IMR-90 (cell line): ENCODE results near the gene TFAP2C. TPM values are rescaled to one million over a fixed set of nuclear protein-coding genes. Genes with fewer than 3 reads are reported as not detected.

ENCODE experiments used
- ATAC-seq: fragments of 200-7000 bp; cut with Tn5 transposase; 2 replicates; pipeline ENCODE4 v1.9.1; 2020; ENCODE audit warnings: low read depth, mild to moderate bottlenecking, moderate library complexity
- BruUV-seq: library from RNA; stranded (reverse); fragments of 400-500 nt; replicated peaks from 2 replicates; lab custom pipeline; 2021; lab: Mats Ljungman, UMichigan
- CTCF ChIA-PET: fragments of 300-600 bp; formaldehyde crosslinking; extraction: SDS; loops from one replicate; lab custom pipeline; 2021; ENCODE audit warnings: antibody characterized with exemption; lab: Yijun Ruan, JAX
- POLR2A ChIA-PET: fragments of 300-600 bp; sonication (Branson Sonifier 250); formaldehyde crosslinking; loops from one replicate; lab custom pipeline; 2022; ENCODE audit warnings: antibody characterized with exemption; ENCODE audit not compliant: unreplicated experiment; lab: Charles Lee
- DNase-seq: peaks from one replicate; pipeline ENCODE4 v3.0.0; 2013
- H2AFZ ChIP-seq: replicated peaks from 2 replicates; pipeline ENCODE3; 2013; ENCODE audit warnings: low read length, mild to moderate bottlenecking; ENCODE audit not compliant: poor library complexity
- H2AK5ac ChIP-seq: 2 replicates; pipeline ENCODE4 v1.6.1; 2013; ENCODE audit warnings: low read depth, low read length, inconsistent platforms
- H2AK9ac ChIP-seq: replicated peaks from 2 replicates; pipeline ENCODE3; 2013; ENCODE audit warnings: mild to moderate bottlenecking, low read depth, low read length, moderate library complexity; ENCODE audit not compliant: poor library complexity
- H2BK120ac ChIP-seq: 2 replicates; pipeline ENCODE4 v1.6.1; 2013; ENCODE audit warnings: low read depth, low read length, inconsistent platforms
- H2BK15ac ChIP-seq: 3 replicates; pipeline ENCODE4 v1.6.1; 2013; ENCODE audit warnings: low read depth, low read length, inconsistent platforms
- H2BK20ac ChIP-seq: 2 replicates; pipeline ENCODE4 v1.6.1; 2013; ENCODE audit warnings: low read depth, mild to moderate bottlenecking, inconsistent platforms, low read length, moderate library complexity
- H2BK5ac ChIP-seq: 2 replicates; pipeline ENCODE4 v1.6.1; 2013; ENCODE audit warnings: mild to moderate bottlenecking, low read depth, low read length, inconsistent platforms; ENCODE audit not compliant: poor library complexity, severe bottlenecking
- H3K14ac ChIP-seq: replicated peaks from 2 replicates; pipeline ENCODE4 v1.6.1; 2013; ENCODE audit warnings: low read depth, low read length, inconsistent platforms
- H3K18ac ChIP-seq: 2 replicates; pipeline ENCODE4 v1.6.1; 2013; ENCODE audit warnings: low read depth, low read length, control low read depth
- H3K23ac ChIP-seq: 2 replicates; pipeline ENCODE4 v1.6.1; 2013; ENCODE audit warnings: low read depth, low read length, inconsistent platforms
- H3K27ac ChIP-seq: 2 replicates; pipeline ENCODE4 v1.5.1; 2013; ENCODE audit warnings: mild to moderate bottlenecking, control low read depth, low read length; ENCODE audit not compliant: insufficient read depth
- H3K27me3 ChIP-seq: 2 replicates; pipeline ENCODE4 v1.6.1; 2013; ENCODE audit warnings: low read length; ENCODE audit not compliant: control insufficient read depth, insufficient read depth
- H3K36me3 ChIP-seq: 2 replicates; pipeline ENCODE4 v1.6.1; 2013; ENCODE audit warnings: low read length, mixed read lengths; ENCODE audit not compliant: control insufficient read depth, insufficient read depth
- H3K4ac ChIP-seq: 2 replicates; pipeline ENCODE4 v1.6.1; 2013; ENCODE audit warnings: low read depth, low read length, inconsistent platforms
- H3K4me1 ChIP-seq: 2 replicates; pipeline ENCODE4 v1.6.1; 2013; ENCODE audit warnings: low read length, mixed read lengths; ENCODE audit not compliant: control insufficient read depth, insufficient read depth
- H3K4me2 ChIP-seq: 2 replicates; pipeline ENCODE4 v1.6.1; 2013; ENCODE audit warnings: low read depth, mild to moderate bottlenecking, control low read depth, low read length, moderate library complexity
- H3K4me3 ChIP-seq: 2 replicates; pipeline ENCODE4 v1.5.1; 2013; ENCODE audit warnings: low read depth, mild to moderate bottlenecking, control low read depth, low read length, moderate library complexity; ENCODE audit not compliant: insufficient read depth
- H3K56ac ChIP-seq: 2 replicates; pipeline ENCODE4 v1.6.1; 2013; ENCODE audit warnings: low read length, inconsistent platforms; ENCODE audit not compliant: insufficient read depth; ENCODE audit errors: extremely low read depth
- H3K79me1 ChIP-seq, 2 experiments: 2 replicates each; pipeline ENCODE4 v1.6.1; 2013; ENCODE audit warnings: low read length in 2 of 2, inconsistent platforms in 1 of 2, low read depth in 1 of 2
- H3K9ac ChIP-seq: 2 replicates; pipeline ENCODE4 v1.6.1; 2013; ENCODE audit warnings: low read depth, low read length, control low read depth
- H3K9me1 ChIP-seq: 2 replicates; pipeline ENCODE4 v1.6.1; 2013; ENCODE audit warnings: low read length, inconsistent platforms; ENCODE audit not compliant: insufficient read depth
- H3K9me3 ChIP-seq: 2 replicates; pipeline ENCODE4 v1.6.1; 2013; ENCODE audit warnings: low read length; ENCODE audit not compliant: control insufficient read depth, insufficient read depth
- H4K20me1 ChIP-seq: 2 replicates; pipeline ENCODE4 v1.6.1; 2013; ENCODE audit warnings: low read length, inconsistent platforms; ENCODE audit not compliant: insufficient read depth
- H4K5ac ChIP-seq: 2 replicates; pipeline ENCODE4 v1.6.1; 2013; ENCODE audit warnings: mild to moderate bottlenecking, low read depth, low read length, control low read depth
- H4K8ac ChIP-seq, 2 experiments: 2 replicates each; pipeline ENCODE4 v1.6.1; 2013; ENCODE audit warnings: low read depth in 2 of 2, low read length in 2 of 2, control low read depth in 1 of 2, inconsistent platforms in 1 of 2
- H4K91ac ChIP-seq: 2 replicates; pipeline ENCODE4 v1.6.1; 2013; ENCODE audit warnings: low read depth, low read length, inconsistent platforms; ENCODE audit not compliant: insufficient read depth
- BHLHE40 ChIP-seq: fragments of 150-350 bp; IDR thresholded peaks from 2 replicates; pipeline ENCODE4 v1.6.1; 2016; ENCODE audit warnings: mild to moderate bottlenecking, low read depth, low read length
- CHD1 ChIP-seq: IDR thresholded peaks from 2 replicates; pipeline ENCODE4 v1.6.1; 2012; ENCODE audit warnings: low read depth, low read length, improper control_type of control experiment
- FOS ChIP-seq: fragments of 150-350 bp; IDR thresholded peaks from 2 replicates; pipeline ENCODE4 v1.6.1; 2016; ENCODE audit warnings: low read depth, low read length
- MAFK ChIP-seq: IDR thresholded peaks from 2 replicates; pipeline ENCODE4 v1.6.1; 2012; ENCODE audit warnings: low read depth, low read length, improper control_type of control experiment
- MAZ ChIP-seq: IDR thresholded peaks from 2 replicates; pipeline ENCODE4 v1.6.1; 2012; ENCODE audit warnings: low read depth, mild to moderate bottlenecking, low read length, improper control_type of control experiment, moderate library complexity, borderline replicate concordance
- MXI1 ChIP-seq: IDR thresholded peaks from 2 replicates; pipeline ENCODE4 v1.6.1; 2012; ENCODE audit warnings: low read depth, mild to moderate bottlenecking, low read length, moderate library complexity, borderline replicate concordance
- NFE2L2 ChIP-seq: fragments of 150-350 bp; IDR thresholded peaks from 2 replicates; pipeline ENCODE4 v1.6.1; 2016; ENCODE audit warnings: low read depth, mild to moderate bottlenecking, low read length
- RAD21 ChIP-seq: IDR thresholded peaks from 2 replicates; pipeline ENCODE4 v1.6.1; 2012; ENCODE audit warnings: low read length, improper control_type of control experiment
- RCOR1 ChIP-seq: IDR thresholded peaks from 2 replicates; pipeline ENCODE4 v1.6.1; 2012; ENCODE audit warnings: mild to moderate bottlenecking, low read length, improper control_type of control experiment; ENCODE audit not compliant: insufficient replicate concordance
- RFX5 ChIP-seq: IDR thresholded peaks from 2 replicates; pipeline ENCODE4 v1.8.0; 2012; ENCODE audit warnings: low read depth, mild to moderate bottlenecking, low read length, moderate library complexity
- USF2 ChIP-seq: fragments of 150-350 bp; IDR thresholded peaks from 2 replicates; pipeline ENCODE4 v1.6.1; 2017; ENCODE audit warnings: mild to moderate bottlenecking, antibody characterized with exemption, low read length, low read depth
- WGBS, 2 experiments: methylation state at CpG; one replicate each; pipeline versions ENCODE4 v1.1.5 to v1.1.7; 2013; ENCODE audit warnings: missing lambda C conversion rate in 2 of 2; ENCODE audit not compliant: insufficient read length in 1 of 2; ENCODE audit errors: extremely low coverage in 2 of 2; 5-methylcytosine and 5-hydroxymethylcytosine counted together
- dilution Hi-C: fragments of 300-500 bp; cut with HindIII; formaldehyde crosslinking; loops from one replicate; pipeline ENCODE4 v1.14.3; 2018; ENCODE audit warnings: low sequenced_read_pairs; ENCODE audit not compliant: unreplicated experiment
- in situ Hi-C: fragments of 300-500 bp; cut with MboI; formaldehyde crosslinking; loops from 3 replicates; pipeline ENCODE4 v1.14.3; 2019; ENCODE audit warnings: low sequenced_read_pairs, inconsistent platforms, mixed read lengths
- intact Hi-C: fragments of 100-400 bp; cut with micrococcal nuclease; formaldehyde crosslinking; loops from 2 replicates; pipeline ENCODE4 v1.10.0; 2022
- polyA plus RNA-seq, 3 experiments: library from polyadenylated mRNA; depleted of rRNA; stranded (reverse); fragments of >200 nt; gene quantifications; 2 replicates each; pipeline ENCODE4 v1.2.3, GENCODE V29; 2012; ENCODE audit warnings: low replicate concordance in 1 of 3
- total RNA-seq: library from RNA; depleted of rRNA; stranded (reverse); fragments of >200 nt; gene quantifications from 2 replicates; pipeline ENCODE4 v1.2.3, GENCODE V29; 2012
- TF ChIP-seq, protein P1 (sequence below): conservative IDR thresholded peaks from 2 replicates; pipeline ENCODE4 v1.5.1; 2012; ENCODE audit warnings: mild to moderate bottlenecking, low read depth, low read length, improper control_type of control experiment
- TF ChIP-seq, protein P2 (sequence below): fragments of 150-350 bp; IDR thresholded peaks from 2 replicates; pipeline ENCODE4 v1.6.1; 2016; ENCODE audit warnings: low read depth, mild to moderate bottlenecking, low read length, moderate library complexity, borderline replicate concordance

Gene TFAP2C
- total and polyA plus RNA-seq, 2 of the 4 experiments (the other 2 are of a cell fraction) = under 0.01 to 0.05 TPM

- intact Hi-C loops = no loop called here
- TF ChIP-seq RAD21 (no peak), MAFK (no peak), RCOR1 (no peak), MXI1 (no peak), NFE2L2 (no peak), RFX5 (no peak), FOS (no peak), USF2 (no peak), CHD1 (no peak), BHLHE40 (no peak), MAZ (no peak)
- TF ChIP-seq, protein P1, sequence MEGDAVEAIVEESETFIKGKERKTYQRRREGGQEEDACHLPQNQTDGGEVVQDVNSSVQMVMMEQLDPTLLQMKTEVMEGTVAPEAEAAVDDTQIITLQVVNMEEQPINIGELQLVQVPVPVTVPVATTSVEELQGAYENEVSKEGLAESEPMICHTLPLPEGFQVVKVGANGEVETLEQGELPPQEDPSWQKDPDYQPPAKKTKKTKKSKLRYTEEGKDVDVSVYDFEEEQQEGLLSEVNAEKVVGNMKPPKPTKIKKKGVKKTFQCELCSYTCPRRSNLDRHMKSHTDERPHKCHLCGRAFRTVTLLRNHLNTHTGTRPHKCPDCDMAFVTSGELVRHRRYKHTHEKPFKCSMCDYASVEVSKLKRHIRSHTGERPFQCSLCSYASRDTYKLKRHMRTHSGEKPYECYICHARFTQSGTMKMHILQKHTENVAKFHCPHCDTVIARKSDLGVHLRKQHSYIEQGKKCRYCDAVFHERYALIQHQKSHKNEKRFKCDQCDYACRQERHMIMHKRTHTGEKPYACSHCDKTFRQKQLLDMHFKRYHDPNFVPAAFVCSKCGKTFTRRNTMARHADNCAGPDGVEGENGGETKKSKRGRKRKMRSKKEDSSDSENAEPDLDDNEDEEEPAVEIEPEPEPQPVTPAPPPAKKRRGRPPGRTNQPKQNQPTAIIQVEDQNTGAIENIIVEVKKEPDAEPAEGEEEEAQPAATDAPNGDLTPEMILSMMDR = no peak
- TF ChIP-seq, protein P2, sequence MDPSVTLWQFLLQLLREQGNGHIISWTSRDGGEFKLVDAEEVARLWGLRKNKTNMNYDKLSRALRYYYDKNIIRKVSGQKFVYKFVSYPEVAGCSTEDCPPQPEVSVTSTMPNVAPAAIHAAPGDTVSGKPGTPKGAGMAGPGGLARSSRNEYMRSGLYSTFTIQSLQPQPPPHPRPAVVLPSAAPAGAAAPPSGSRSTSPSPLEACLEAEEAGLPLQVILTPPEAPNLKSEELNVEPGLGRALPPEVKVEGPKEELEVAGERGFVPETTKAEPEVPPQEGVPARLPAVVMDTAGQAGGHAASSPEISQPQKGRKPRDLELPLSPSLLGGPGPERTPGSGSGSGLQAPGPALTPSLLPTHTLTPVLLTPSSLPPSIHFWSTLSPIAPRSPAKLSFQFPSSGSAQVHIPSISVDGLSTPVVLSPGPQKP = no peak
- Histone ChIP-seq H3K27me3 (peaks cover 3% of the 10 kb centered on the region; the same call in 1 of the 2 replicates), H3K23ac (no peak overlapping the region), H2AK9ac (no peak overlapping the region), H3K18ac (no peak overlapping the region), H2BK5ac (no peak overlapping the region), H3K9me3 (no peaks in the 10 kb centered on the region), H4K5ac (no peak overlapping the region), H2AK5ac (no peak overlapping the region), H3K4ac (no peak overlapping the region), H3K4me2 (no peak overlapping the region), H2BK20ac (no peak overlapping the region), H3K14ac (no peak overlapping the region), H3K36me3 (no peaks in the 10 kb centered on the region), H4K8ac (no peak overlapping the region), H4K91ac (no peak overlapping the region), H3K79me1 (no peaks in the 10 kb centered on the region), H3K9ac (no peak overlapping the region), H3K4me3 (no peak overlapping the region), H3K9me1 (no peaks in the 10 kb centered on the region), H2BK120ac (no peak overlapping the region), H2BK15ac (no peak overlapping the region), H2AFZ (no peak overlapping the region), H4K20me1 (no peaks in the 10 kb centered on the region), H3K56ac (no peak overlapping the region), H3K4me1 (no peaks in the 10 kb centered on the region), H3K27ac (no peak overlapping the region)
- 100% methylated on average over 1 of the region's 2 CpGs; no CpG with 5 or more reads in 1 of the 2 experiments for WGBS, 2 experiments
- ATAC-seq = no peak
- ChIA-PET POLR2A (no interaction called here), CTCF (no interaction called here)
- no peak for DNase-seq
- in situ Hi-C loops = no loop called here
- dilution Hi-C loops = no loop called here
- BruUV-seq = no TSS peak
Measured at GRCh38 chr20:56614196-56614595, 14.9 kb upstream of the TFAP2C start.
